Colonic mucosa (tissue), 4 donors: ENCODE data around the gene FBXL20. TPM values are rescaled to one million over a fixed set of nuclear protein-coding genes. Genes with fewer than 3 reads are reported as not detected.
"Not testable (repeated sequence)": the region's sequence is repeated elsewhere in the genome, so short reads cannot be mapped to it uniquely, and the experiment has no call there.

Source experiments
- DNase-seq: peaks from one replicate; pipeline ENCODE4 v3.0.0-alpha.2; 2020
- H3K27ac ChIP-seq: fragments of 200-600 bp; one replicate; pipeline ENCODE4 v1.8.0; 2021
- H3K27me3 ChIP-seq: fragments of 200-600 bp; one replicate; pipeline ENCODE4 v1.8.0; 2021
- H3K36me3 ChIP-seq: fragments of 200-600 bp; one replicate; pipeline ENCODE4 v1.8.0; 2021
- H3K4me1 ChIP-seq: fragments of 200-600 bp; one replicate; pipeline ENCODE4 v1.8.0; 2021; ENCODE audit warnings: mild to moderate bottlenecking
- H3K4me3 ChIP-seq: fragments of 200-600 bp; one replicate; pipeline ENCODE4 v1.8.0; 2021
- H3K9ac ChIP-seq, 2 donors: one replicate each; pipeline ENCODE4 v1.7.0; 2013; ENCODE audit warnings: control low read depth in 2 of 2, low read depth in 2 of 2, low read length in 2 of 2
- H3K9me3 ChIP-seq: fragments of 200-600 bp; one replicate; pipeline ENCODE4 v1.8.0; 2021
- intact Hi-C: fragments of 100-400 bp; cut with DNase I; formaldehyde crosslinking; loops from one replicate; pipeline ENCODE4 v1.14.1; 2022
- total RNA-seq, 2 donors: library from RNA; stranded (reverse); fragmentation: NEBNext Ultra II Directional in 1 of 2; extraction: Animal tissue kit (Norgen Biotek cat#: 25700) in 1 of 2; gene quantifications; one replicate each; pipeline ENCODE4 v1.2.1, GENCODE V29; 2021
- TF ChIP-seq, protein P1 (sequence below): fragments of 200-600 bp; IDR thresholded peaks from one replicate; pipeline ENCODE4 v1.8.0; 2022; ENCODE audit warnings: antibody characterized with exemption, mild to moderate bottlenecking
- donor health status: healthy.
- donor health status: DM: no; HTN: no; CAD: no.
- donor health status: DM: no; HTN: no; CAD: no.

FBXL20 gene
- total RNA-seq, 2 donors from 2014 or later: 12.5 to 22.2 TPM

GRCh38 chr17:39349246-39349645 is 52.2 kb downstream of the FBXL20 start:
- Histone ChIP-seq H3K9me3 (no peaks in the 10 kb centered on the region), H3K36me3 (no peaks in the 10 kb centered on the region), H3K4me1 (no peaks in the 10 kb centered on the region), H3K4me3 (no peak overlapping the region), H3K9ac (no peak overlapping the region), H3K27ac (no peak overlapping the region), H3K27me3 (no peaks in the 10 kb centered on the region)
- no peak for DNase-seq
- intact Hi-C loops: no loop called here
- TF ChIP-seq, protein P1, sequence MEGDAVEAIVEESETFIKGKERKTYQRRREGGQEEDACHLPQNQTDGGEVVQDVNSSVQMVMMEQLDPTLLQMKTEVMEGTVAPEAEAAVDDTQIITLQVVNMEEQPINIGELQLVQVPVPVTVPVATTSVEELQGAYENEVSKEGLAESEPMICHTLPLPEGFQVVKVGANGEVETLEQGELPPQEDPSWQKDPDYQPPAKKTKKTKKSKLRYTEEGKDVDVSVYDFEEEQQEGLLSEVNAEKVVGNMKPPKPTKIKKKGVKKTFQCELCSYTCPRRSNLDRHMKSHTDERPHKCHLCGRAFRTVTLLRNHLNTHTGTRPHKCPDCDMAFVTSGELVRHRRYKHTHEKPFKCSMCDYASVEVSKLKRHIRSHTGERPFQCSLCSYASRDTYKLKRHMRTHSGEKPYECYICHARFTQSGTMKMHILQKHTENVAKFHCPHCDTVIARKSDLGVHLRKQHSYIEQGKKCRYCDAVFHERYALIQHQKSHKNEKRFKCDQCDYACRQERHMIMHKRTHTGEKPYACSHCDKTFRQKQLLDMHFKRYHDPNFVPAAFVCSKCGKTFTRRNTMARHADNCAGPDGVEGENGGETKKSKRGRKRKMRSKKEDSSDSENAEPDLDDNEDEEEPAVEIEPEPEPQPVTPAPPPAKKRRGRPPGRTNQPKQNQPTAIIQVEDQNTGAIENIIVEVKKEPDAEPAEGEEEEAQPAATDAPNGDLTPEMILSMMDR: no peak

DNA sequence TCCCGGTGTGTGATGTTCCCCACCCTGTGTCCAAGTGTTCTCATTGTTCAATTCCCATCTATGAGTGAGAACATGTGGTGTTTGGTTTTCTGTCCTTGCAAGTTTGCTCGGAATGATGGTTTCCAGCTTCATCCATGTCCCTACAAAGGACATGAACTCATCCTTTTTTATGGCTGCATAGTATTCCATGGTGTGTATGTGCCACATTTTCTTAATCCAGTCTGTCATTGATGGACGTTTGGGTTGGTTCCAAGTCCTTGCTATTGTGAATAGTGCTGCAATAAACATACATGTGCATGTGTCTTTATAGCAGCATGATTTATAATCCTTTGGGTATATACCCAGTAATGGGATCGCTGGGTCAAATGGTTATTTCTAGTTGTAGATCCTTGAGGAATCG is 54.6 kb downstream of the FBXL20 start:
- H3K9ac ChIP-seq, DNase-seq, H3K4me1 ChIP-seq, H3K36me3 ChIP-seq, H3K4me3 ChIP-seq, H3K27me3 ChIP-seq, H3K9me3 ChIP-seq, H3K27ac ChIP-seq, intact Hi-C loops: not testable (repeated sequence)

DNA sequence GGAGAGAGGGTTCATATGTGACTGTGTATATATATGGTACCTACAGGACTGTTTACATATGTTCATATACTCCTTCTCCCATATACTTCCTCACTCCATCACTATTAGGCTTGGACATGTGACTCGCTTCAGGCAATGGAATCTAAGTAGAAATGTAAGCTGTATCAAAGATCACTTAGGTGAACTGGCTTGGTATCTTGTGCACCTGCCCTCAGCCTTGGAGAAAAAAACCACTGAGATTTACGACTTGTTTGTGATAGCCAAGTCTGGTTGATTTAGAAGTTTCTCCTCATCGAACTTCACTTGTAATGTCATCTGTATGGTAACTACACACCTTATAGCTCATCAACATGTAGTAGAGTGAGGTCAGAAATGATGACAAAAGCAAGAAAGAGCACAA is 59.9 kb downstream of the FBXL20 start:
- TF ChIP-seq, protein P1: no peak
- no peaks in the 10 kb centered on the region for H3K4me1 ChIP-seq
- intact Hi-C loops: no loop called here
- no peak overlapping the region for H3K4me3 ChIP-seq
- no peaks in the 10 kb centered on the region for H3K27me3 ChIP-seq
- H3K9me3 ChIP-seq: no peaks in the 10 kb centered on the region
- H3K9ac ChIP-seq: no peak overlapping the region
- H3K27ac ChIP-seq: no peak overlapping the region
- no peak for DNase-seq
- H3K36me3 ChIP-seq: no peaks in the 10 kb centered on the region

DNA sequence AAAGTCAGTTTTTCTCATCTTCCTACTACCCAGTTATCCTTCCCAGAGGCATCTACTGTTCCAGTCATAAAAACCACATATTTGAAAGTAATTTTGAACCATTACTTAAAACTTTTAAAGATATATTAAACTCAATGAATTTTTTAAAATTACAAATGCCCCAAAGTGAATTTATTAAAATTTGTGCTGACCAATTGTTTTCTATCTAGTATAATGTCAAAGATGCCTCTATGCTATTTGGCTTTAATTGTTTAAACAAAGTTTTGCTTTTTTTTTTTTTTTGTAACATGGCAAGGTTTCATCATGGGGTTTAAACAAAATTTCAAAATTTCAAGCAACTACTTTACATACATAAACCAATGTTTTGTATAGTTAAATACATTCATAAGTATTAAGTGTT is 60.7 kb downstream of the FBXL20 start:
- Histone ChIP-seq H3K4me3 (no peak overlapping the region), H3K9ac (no peak overlapping the region), H3K27me3 (no peaks in the 10 kb centered on the region), H3K27ac (no peak overlapping the region), H3K4me1 (no peaks in the 10 kb centered on the region), H3K36me3 (no peaks in the 10 kb centered on the region), H3K9me3 (no peaks in the 10 kb centered on the region)
- TF ChIP-seq, protein P1: no peak
- no peak for DNase-seq
- intact Hi-C loops: no loop called here

- Histone ChIP-seq H3K9ac (no peak overlapping the region), H3K4me1 (no peaks in the 10 kb centered on the region), H3K36me3 (no peaks in the 10 kb centered on the region), H3K9me3 (no peaks in the 10 kb centered on the region), H3K27ac (no peak overlapping the region), H3K4me3 (no peak overlapping the region), H3K27me3 (no peaks in the 10 kb centered on the region)
- TF ChIP-seq, protein P1: no peak
- no peak for DNase-seq
- intact Hi-C loops: no loop called here
Observed at GRCh38 chr17:39339272-39339671, 62.2 kb downstream of the FBXL20 start.

DNA sequence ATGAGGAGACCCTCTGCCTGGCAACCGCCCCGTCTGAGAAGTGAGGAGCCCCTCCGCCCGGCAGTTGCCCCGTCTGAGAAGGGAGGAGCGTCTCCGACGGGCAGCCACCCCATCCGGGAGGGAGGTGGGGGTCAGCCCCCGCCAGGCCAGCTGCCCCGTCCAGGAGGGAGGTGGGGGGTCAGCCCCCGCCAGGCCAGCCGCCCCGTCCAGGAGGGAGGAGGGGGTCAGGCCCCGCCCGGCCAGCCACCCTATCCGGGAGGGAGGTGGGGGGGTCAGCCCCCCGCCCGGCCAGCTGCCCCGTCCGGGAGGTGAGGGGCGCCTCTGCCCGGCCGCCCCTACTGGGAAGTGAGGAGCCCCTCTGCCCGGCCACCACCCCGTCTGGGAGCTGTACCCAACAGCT is 63.8 kb downstream of the FBXL20 start:
- DNase-seq, H3K27me3 ChIP-seq, H3K9ac ChIP-seq, H3K4me1 ChIP-seq, H3K4me3 ChIP-seq, intact Hi-C loops, H3K36me3 ChIP-seq, H3K9me3 ChIP-seq, H3K27ac ChIP-seq: not testable (repeated sequence)
